ENCODE results near the gene VPS13D.
"Not testable (repeated sequence)": the region's sequence is repeated elsewhere in the genome, so short reads cannot be mapped to it uniquely, and the experiment has no call there.

Gene VPS13D

DNA sequence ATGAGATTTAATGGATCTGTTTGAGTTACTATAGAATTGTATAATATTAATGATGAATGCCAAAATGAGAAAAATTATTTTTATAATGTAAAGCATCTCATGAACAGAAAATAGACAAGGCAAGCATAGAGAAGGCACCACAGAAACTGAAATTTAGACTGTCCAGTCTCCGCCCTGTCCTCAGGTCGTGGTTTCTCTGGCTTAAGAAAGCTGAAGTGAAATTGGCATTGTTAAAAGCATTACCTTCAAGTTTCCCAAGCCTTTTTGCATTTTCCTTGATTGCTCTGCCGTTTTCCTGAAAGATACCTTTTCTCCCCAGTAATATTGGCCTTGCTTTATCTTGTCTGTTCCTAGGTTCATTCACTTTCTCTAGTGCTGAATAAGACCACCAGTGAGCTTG lies 58.0 kb downstream of the VPS13D start:
- no peak for DNase-seq

DNA sequence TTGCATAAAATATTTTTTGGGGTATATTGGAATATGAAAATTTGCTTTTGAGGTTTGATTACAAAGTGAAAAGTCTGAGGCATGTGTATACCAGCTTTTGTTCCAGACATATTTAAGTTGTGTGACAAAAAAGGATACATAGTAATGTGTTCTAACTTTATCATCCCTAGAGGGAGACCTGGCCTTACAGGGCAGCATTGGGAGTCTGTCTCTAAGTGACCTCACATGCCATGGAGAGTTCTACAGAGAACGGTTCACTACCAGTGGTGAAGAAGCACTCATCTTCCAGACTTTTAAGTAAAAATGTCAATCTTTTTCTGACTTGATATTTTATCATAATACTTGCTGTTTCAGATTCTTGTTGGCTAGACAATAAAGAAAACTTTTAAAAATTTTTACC lies 61.0 kb downstream of the VPS13D start:
- DNase-seq = no peak

DNA sequence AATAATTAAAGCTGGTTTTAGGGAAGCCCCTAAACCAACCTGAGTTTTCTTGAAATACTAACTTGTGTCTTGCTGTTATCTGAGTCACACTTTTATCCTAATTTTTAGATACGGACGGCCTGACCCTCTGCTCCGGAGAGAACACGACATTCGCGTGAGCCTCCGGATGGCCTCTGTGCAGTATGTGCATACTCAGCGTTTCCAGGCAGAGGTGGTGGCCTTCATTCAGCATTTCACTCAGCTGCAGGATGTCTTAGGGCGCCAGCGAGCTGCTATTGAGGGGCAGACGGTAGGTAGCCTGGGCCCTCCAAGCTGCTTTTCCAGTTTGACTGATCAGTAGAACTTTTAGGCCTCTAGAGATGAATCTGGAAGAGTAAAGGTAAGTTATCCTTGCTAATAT lies 63.6 kb downstream of the VPS13D start:
- no peak for DNase-seq

DNA sequence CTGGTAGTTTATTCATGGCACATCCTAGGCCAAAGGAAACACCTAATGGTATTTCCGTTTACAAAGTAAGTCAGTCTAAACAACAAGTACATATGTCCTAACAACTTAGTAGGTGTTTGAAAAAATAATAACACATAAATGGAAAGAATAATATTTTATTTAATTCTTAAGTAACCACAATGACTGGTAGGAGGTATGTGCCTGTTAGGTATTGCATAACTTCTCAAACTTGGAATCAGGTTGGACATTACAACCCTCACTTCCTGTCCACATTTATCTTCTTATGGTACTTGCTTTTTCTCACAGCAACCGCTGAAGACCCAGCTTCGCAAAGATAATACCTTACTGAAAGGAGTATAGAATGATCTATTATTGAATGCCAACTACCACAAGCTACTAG lies 64.2 kb downstream of the VPS13D start:
- DNase-seq = no peak

DNA sequence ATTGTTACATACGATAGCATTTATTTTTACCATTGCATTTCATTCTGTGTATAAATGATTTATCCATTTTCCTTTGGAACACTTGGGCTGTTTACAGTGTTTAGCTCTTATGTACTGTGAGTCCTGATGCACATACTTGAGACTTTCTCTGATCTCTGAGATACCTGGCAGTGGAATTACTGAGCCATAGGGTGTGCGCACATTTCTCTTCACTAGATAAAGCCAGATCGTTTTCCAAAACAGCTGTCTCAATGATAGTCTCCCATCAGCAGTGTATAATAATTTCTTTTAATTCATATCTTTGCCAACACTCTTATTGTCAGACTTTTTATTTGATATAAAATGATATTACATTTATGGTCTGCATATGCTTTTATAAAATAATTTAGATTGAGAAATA lies 66.2 kb downstream of the VPS13D start:
- DNase-seq = no peak

DNA sequence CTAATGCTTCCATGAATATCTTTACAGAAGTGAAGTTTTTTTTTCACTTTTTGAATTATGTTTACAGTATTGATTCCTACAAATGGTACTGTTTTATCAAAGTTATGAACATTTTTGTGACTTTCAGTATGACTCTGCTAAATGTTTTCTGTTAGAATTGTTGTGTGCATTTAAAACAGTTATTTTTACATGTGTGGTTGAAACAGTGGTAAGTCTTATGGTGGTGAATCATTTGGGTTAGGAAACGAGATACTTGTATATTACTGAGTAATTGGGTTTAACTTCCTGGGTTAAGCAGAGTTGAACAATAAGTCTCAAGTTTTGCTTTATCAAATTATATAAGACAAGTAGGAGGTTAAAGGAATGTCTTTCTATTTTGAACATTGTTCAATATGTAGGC lies 66.8 kb downstream of the VPS13D start:
- DNase-seq = no peak

DNA sequence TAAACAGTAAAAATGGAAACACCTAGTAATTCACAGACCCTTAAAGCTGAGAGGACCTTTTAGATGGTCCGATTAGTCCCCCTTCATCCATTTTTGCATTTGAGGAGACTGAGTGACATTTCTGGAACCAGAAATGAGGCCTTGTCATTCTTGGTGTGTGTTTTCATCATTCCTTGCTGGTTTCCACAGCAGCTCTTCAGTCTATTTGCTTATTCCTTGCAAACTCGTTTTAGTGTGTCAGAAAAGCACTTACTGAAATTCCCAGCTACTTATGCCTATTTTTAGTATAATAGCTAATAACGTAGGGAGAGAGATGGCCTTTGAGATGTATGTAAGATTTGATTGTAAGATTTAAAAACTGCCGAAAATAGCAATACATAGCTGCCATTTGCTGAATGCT lies 70.9 kb downstream of the VPS13D start:
- DNase-seq = no peak

DNA sequence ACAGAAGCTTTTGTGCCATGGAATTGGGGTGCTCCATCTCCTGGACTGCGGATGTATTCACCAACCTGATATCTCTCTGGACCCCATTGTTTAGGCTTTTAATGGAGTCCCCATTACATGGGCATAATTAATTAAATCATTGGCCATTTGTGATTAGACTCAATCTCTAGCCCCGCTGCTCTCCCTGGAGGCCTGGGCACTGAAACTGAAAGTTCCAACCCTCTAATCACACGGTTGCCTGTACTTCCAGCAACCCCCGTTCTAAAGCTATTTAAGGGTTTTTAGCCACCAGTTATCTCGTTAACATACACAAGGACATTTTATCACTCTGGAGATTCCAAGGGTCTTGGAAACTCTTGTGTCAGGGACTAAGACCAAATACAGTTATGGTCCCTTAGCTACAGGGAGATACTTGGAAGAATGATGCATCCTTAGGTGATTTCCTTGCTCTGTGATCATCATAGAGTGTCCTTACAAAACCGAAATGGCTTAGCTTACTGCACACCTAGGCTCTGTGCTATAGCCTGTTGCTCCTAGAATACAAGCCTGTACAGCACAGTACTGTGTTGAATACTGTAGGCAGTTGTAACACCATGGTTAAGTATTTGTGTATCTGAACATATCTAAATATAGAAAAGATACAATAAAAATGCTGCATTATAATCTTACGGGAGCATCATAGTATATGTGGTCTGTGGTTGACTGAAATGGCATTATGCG lies 71.8 kb downstream of the VPS13D start:
- DNase-seq = no peak

DNA sequence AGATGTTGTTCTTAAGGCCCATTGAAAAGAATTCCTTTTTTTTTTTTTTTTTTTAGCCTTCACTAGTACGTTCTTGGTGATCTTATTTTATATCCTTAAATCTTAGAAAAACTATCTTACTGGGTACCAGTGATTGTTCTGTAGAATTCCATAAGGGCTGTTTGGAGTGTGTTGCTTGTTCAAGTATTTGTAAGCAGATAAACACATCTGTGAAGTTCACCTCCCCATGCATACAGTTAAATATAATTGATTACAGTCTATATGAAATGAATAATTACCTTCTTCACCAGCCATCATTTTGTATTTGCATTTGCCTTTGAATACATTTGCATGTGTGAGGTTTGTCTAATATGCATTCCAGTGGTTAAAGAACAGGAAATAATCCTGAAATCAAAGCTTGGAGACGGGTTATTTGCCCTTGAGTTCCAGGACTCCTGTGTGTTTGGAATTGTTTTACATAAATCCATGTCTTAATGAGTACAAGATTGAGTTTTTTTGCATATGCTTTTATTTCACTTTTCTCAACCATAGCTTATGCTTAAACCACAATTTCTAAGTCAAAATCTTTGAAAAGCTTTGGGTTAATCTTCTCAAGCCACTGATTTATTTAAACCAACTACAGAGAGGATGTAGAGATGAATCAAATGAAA lies 73.1 kb downstream of the VPS13D start:
- DNase-seq = no peak

DNA sequence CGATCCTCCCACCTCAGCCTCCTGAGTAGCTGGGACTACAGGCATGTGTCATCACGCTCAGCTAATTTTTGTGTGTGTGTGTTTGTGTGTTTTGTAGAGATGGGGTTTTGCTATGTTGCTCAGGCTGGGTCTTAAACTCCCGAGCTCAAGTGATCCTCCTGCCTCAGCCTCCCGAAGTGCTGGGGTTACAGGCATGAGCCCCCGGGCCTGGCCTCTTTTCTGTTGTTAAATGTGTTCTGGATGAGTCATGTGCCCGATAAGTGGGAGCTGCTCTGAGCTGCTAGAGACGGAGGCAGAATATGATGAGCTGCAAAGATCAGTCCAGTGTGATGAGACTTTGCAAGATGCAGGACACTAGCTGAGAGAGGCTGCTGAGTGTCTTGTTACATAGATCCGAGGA lies 75.5 kb downstream of the VPS13D start:
- DNase-seq = no peak

DNA sequence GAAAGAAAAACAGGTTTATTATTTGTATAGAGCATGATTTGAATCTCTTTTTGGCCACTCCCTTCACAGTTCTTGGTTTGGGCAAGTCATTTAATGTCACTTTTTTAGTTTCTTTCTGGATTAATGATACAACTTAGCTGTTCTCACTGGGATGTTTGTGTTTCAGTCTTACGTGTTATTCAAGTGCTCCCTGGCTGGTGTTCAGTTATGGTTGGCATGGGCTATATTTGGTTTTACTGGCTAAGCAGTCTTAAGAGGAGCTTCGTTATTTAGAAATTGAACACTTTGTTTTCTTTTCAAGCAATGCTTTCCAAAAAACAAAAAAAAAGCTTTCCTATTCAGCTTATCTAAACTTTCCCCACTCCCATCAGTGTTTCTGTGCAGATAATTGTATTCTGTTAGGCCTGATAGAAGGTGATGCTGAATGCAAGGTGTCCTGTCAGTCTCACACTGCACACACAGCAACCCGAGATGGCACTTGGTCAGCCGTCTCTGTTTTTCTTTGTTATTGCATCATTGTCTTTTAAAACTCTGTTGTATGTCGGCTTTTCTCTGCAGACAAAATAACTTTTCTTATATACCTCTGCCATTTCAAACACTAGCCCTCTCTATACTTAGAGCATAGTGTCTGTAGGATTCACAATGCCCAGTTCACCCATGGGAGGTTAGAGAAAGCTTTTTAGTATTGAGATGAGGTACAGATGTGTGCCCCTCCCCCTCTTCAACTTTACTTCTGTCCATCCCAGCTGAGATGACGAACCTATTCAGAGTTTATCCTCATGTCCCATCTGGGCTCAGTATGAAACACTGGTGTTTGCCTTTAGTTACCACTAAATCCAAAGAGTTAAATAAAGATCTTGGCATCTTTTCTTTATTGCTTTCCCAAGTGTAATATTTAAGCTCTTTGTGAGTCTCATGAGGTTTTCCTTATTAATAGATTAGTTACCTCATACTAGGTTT lies 80.2 kb downstream of the VPS13D start:
- DNase-seq = no peak

DNA sequence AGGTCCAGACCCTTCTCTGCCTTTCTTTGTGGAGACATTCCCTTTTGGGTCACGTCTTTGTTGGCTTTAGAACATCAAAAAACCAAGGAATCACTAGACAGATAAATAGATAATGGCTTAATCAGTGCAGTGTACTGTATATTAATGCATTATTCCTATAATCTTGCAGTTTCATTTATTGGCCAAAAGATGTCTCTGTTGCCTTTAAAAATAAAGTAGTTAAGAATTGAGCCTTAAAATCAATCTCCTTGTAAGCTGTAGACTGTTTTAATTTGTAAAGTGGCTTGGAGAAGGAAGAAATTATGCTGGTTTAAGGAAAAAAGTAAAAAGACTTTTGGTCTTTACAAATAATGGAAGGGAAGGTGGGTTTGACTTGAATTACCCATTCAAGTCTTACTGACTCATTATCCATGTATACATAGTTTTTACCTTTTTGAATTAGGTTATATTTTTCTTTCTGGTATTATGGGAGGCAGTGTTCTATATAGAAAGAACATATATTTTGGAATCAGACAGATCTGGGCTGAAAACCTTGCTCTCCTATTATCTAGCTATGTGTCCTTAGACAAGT lies 84.6 kb downstream of the VPS13D start:
- no peak for DNase-seq

DNA sequence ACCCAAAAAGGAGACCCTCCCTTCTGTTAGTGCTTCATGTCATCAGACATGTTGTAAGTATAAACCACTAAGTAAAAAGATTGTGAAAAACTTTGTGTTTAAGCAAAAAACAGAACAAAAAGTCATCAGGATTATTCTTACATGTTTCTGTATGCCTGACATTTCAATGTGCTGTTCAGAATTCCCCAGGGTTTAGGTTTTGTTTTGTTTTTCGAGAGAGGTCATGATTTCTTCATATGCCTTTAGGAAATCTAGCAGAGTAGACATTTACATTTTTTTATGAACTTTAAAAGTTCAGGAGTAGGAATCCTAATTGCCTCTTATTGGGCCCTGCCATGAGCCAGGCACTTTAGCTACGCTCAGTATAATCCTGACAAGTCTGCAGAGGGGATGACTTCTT lies 85.3 kb downstream of the VPS13D start:
- DNase-seq = no peak

DNA sequence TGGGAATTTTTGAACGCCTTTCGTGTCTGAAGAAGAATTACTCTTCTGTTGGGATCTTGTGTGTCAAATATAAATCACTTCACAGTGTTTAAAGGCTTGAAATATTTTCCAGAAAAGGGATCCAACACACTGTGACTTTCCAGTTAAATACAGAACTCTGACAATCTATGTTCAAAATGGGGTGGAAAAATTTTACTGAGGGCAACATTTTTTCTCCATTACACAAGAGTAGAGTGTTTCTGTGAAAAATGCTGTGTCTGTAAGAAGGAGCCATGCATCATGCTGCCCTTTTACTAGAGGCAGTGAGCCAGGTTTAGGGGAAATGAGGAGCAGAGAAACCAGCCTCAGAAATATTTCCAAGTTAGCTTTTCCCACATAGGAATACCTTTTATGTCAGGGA lies 86.5 kb downstream of the VPS13D start:
- DNase-seq = no peak

DNA sequence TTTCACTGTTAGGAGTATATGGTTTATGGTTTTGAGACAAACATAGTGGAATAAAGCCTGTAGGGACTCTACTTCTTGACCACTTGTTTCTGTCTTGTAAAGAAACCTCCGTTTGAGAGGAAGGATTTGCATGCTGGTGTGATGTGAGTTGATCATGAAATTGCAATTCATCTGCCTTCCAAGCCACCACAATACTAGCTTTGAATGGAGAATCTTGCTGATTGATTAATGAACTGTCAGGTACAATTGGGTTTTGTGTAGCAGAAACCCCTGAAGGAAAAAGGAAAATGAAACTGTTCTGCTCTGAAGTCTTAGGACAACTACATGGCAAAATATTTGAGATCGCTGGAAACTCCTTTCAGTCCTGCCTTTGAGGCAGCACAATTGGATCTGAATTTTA lies 90.7 kb downstream of the VPS13D start:
- no peak for DNase-seq

DNA sequence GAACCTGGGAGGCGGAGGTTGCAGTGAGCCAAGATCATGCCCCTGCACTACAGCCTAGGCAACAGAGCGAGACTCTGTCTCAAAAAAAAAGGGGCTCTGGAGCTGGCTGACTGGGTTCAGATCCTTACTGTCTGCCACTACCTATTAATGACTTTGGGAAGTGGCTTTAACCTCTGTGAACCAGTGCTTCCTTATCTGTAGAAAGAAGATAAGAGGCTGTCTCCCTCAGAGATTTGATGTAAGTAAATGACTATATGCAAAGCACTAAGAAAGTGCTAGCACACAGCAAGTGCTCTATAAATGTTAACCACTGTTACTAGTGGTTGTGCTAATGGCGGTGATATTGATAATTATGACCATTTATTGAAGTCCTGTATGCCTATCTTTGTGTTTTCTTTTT lies 94.6 kb downstream of the VPS13D start:
- DNase-seq = no peak

DNA sequence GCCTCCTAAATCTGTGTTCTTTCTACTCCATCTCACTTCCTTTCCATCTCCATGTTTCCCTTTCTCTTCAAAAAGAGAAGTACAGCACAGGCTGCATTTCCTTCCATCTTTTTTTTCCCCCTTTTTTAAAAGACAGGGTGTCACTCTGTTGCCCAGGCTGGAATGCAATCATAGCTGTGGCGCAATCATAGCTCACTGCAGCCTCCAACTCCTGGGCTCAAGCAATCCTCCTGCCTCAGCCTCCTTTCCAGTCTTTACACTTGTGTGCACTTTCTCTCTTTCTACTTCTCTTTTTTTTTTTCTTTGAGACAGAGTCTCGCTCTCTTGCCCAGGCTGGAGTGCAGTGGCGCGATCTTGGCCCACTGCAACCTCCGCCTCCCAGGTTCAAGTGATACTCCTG lies 95.1 kb downstream of the VPS13D start:
- not testable (repeated sequence) for DNase-seq

DNA sequence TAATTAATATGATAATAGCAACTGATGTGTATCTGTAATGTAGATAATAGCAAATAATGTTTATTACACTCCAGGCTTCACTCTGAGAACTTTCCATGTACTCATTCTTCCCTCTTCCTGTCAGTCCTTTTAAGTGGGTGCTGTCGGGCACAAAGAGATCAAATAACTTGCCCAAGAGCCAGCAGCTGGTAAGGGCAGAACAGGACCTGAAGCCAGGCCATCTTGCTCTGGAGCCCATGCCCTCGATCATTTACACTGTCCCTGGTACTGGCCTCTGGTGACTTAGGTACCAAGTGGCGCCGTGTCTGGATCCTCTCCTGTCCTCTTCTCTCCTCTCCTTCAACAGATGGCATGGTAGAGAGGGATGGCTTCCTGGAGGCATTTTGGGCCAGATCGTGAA lies 97.2 kb downstream of the VPS13D start:
- no peak for DNase-seq

DNA sequence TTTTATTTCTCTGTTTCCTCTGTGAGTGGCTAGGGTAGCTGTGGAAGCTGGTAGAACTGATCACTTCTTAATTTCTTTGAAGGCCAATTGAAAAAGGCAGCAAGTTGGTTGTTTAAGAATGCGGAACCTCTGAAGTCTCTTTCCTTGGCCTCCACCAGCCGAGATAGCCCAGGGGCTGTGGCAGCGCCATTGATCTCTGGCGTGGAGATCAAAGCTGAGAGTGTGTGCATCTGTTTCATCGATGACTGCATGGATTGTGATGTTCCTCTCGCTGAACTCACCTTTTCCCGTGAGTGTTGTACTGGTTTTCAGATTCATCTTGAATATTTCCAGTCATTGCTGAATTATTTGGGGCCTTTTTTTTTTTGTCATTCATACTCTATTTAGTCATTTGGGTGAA lies 97.7 kb downstream of the VPS13D start:
- no peak for DNase-seq

DNA sequence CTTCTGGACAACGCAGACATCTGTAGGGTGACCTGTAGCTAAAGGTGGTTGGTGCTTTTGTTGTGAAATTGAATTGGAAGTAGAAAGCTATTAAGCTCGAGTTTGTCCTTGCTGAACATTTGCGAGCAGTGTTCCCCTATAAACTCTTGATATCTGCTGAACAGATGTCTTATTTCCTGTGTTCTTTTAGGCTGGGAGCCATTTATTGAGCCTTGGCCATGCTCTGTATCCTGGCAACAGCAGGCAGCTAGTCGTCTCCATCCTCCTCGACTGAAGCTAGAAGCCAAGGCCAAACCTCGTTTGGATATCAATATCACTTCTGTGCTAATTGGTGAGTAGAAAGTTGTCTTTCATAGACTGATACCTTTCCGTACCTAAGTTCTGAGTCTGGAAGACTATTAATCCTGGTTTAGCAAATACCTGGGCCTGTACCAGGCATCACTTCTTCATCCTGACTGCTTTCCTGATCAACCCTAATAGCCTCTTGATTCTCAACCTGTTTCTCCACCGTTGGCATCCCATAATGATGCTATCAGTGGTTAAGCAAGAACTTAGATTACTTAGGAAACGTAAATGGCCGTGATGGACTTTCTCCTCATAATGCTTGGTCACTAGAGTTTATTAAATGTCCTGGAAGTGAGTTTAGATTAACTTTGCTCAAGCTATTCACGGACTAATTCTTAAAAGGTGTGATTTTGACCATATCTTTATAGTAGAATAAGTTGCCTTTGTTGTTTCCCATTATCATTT lies 103.4 kb downstream of the VPS13D start:
- no peak for DNase-seq

DNA sequence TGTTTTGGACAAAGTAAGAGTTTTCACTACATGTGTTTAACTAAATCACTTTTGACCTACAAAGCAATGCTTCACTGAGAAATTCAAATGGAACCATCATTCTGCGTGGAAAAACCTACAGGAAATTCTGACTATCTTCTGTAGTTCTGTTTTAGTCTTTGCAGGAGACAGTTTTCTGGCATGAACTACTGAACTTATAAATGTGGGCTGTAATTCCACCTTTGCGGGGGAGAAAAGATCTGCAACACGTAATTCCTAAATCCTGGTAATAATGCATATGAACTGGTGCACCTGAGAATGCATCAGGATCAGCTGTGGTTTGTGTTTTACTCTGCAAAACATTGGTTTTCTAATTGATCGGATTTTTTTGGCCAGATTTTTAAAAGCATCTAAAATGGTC lies 106.0 kb downstream of the VPS13D start:
- no peak for DNase-seq

DNA sequence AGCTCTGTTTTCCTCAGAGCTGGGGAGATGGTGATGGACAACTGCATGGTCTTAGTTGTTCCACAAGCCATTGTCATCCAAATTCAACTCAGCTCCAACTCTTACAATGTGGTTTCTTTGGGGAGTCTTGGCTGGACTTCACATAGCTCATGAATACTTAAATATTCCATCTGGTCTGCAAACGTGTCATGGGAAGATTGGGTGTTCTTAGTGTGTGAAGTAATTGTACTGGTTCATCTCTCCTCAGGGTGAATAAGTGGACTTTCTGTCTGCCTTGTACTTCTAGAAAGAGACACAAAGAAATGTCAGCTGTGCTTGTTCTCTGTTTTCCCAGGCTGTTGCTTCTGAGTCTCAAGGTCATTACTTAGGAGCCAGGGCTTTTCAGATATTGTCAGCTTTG lies 106.6 kb downstream of the VPS13D start:
- no peak for DNase-seq

DNA sequence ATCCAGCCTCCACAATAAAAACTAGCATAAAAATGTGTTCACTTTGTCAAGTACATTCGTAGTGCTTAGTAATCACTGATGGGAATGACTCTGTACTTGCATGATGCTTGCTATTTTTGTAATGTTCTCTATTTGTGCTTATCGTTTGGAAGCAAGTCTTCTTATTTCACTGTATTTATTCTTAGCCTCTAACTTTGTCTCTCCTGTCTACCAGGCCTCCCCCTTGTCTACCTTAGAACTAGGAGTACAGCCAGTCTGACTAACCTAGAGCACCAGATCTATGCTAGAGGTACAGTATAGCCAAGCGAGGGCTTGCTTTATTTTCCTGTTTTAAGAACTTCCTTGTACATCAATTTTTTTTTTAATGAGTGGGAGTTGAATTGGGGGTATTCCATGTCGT lies 108.2 kb downstream of the VPS13D start:
- no peak for DNase-seq
